GM21528 (cell line): ENCODE data around the gene RIPOR3.
"Not testable (repeated sequence)": the region's sequence is repeated elsewhere in the genome, so short reads cannot be mapped to it uniquely, and the experiment has no call there.

ENCODE experiments used
- ATAC-seq: cut with Tn5 transposase; IDR thresholded peaks from one replicate; pipeline ENCODE4 v1.9.1; 2021; ENCODE audit warnings: mild to moderate bottlenecking, moderate library complexity; ENCODE audit not compliant: unreplicated experiment, low FRiP score

The RIPOR3 gene

DNA sequence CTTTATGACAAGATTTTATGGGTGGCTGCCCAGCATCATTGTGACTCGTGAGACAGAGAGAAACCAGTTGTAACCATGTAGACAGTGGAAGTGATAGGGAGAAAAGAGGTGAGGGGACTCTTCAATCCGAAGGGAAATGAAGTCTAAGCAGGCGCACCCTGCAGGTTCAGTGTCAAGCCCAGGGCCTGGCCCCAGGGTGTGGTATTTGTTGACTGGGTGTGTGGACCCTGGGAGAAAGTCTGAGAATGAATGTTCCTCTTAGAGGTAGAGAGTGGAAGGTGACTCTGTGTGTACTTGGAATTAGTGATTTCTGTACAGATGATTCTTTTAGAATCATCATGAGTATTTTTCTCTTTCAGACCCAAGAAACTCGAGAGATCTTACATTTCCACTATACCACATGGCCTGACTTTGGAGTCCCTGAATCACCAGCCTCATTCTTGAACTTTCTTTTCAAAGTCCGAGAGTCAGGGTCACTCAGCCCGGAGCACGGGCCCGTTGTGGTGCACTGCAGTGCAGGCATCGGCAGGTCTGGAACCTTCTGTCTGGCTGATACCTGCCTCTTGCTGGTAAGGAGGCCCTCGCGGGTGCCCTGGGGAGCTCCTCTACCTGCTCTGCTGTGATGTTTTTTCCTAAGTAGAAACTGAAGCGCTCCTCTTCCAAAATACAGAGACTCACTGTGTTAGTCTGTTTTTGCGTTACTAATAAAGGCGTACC lies 113.1 kb downstream of the RIPOR3 start:
- ATAC-seq, result no peak

DNA sequence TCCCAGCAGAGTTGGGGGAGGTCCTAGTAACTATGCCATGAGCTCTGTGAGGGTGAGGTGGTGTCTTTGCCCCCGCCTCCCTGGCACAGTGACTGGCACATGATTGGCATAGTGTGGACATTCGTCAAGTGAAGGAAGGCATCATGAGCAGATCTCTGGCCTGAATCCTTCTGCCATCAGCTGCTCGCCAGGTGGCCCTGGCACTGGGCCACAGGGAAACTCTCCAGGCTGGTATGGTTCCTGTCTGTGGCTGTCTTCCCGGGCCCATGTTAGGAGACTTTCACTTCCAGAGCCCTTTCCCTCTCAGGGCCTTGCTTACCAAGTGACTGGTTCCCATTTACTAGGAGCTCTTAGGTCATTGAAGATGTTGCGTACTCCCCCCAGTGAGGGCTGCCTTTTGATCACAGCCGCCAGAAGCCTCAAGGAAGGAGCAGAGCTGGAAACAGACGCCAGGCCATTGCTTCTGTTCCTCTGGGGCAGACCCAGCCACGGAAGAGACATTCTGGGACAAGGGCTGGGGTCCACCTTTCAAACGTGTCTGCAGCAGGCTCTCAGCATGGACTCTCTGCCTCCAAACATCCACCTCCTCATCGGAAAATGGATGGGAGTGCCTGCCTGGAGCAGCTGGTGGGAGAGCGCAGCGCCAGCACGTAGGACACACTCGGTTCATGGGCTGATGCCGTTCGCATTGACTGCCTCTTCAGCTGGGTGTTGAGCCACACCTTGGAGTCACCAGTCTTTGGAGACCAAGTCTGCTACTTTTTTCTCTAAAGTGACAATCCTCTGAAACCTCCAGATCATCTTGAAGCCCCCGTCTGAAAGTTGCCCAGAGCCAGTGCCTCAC lies 113.9 kb downstream of the RIPOR3 start:
- no peak for ATAC-seq

DNA sequence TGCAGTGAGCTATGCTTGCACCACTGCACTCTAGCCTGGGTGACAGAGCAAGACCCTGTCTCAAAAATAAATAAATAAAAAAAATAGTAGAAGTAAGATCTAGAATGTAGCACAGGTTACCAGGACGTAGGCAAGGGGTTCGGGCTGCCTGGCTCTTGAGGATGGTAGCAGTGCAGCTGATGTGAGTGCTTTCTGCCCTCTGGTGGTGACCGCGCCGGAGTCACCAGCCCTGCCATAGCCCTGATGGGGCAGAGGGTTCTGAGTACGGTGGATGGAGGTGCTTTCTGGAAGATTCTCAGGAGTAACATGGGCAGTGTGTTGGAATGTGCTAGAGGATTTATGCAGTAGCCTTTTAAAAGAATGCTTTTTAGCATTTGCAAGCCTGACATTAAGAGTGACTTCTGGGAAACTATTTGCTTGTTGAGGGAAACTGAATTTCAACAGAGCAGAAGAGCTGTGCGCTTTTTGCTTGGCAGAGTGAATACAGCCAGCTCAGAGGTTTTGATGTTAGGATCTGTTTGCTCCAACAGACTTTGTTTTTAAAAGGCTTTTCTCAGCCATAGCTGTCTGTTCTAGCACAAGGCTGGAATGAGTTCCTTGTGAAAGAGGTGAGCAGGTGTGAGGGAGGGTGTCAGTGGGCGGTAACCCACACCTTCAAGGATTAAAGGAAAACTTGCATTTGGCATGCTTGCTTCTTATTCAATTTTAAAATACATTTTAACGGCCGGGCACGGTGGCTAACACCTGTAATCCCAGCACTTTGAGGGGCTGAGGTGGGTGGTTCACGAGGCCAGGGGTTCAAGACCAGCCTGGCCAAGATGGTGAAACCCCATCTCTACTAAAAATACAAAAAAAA lies 115.2 kb downstream of the RIPOR3 start:
- ATAC-seq, result no peak

DNA sequence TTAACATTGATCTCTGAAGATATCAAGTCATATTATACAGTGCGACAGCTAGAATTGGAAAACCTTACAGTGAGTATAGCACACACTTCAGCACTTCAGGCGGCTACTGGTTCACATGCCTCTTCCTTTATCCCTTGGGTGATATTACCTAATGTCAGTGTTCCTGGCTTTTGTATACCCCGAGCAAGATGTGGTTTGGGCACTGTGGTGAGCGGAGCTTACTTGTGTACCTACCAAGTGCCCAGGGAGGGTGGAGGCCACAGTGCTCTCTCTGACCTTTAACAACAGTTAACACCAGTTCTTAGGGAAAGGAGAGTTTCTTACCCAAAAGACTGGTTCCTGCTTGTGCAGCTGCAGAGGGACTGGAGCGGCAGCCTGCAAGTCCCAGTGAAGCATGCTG lies 116.8 kb downstream of the RIPOR3 start:
- ATAC-seq, result no peak

DNA sequence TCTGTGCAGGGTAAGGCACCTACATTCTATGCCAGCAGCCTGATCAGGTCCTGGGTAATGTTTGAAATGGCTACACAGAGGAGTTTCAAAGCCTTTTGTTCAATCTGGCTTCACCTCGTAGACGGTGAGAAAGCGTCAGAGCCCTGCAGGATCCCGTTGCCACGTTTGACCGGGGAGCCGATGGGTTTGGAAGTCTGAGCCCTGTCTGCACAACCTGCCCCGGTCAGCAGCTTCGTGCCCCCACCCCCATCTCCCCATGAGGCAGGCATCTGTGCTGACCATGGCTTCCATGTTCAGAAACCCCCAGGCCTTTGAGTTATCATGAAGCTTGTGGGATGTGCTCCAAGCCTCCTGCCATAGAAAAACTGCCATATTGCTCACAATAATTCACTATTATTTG lies 117.2 kb downstream of the RIPOR3 start:
- no peak for ATAC-seq

DNA sequence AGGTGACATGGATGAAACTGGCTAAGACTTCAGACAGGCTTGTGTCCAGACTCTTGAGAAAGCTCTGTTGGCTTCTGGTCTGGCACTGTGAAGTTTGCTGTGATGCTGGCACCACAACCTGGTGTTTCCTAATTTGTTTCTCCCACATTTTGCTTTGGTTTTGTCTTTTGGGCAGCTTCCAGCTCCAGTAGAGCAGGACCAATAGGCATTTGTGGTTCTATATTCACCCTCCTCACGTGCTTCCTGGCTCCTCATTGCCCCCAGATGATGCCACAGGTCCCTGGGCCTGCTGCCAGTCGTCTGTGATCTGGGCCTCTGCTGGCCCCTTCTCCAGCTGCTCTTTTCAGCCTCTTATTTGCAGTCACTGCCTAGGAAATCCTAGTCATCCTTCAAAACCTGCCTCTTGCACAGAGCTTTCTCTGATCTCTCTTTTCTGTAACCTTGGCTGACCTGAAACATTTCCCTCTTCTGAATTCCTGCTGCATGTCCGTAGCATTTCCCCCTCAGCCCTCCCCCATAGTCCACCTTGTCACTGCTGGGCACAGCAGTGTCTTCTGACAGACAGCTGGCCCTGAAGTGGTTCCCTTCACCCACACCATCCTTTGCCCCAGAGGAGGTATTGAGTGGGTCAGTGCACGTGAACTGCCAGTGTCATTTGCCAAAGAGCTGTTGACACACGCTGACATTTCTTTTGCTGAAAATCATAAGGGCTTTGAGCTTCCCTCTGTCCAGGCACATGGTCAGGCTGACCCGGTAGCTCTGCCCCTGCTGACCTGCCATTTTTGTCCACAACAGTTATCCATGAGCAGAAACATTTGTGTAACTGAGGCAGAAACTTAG lies 118.2 kb downstream of the RIPOR3 start:
- ATAC-seq, result no peak

DNA sequence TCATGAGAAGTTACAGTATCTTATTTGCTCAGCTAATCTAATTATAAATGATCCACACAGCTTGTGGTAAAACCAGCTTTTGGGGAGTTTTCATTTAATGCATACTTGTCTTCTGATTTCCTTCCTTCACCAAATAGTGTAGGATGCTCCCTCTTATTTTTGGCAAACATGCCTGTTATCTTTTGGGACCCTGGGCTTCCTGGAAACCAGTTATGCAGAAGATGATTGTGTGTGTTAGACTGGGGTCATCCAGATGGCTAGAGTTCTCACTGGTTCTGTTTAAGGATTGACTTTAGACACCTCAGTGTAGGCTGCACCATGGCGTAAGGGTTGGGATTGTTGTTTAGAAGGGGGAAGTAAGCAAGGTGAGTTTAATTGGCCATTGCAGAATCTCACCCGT lies 119.9 kb downstream of the RIPOR3 start:
- ATAC-seq, result no peak

DNA sequence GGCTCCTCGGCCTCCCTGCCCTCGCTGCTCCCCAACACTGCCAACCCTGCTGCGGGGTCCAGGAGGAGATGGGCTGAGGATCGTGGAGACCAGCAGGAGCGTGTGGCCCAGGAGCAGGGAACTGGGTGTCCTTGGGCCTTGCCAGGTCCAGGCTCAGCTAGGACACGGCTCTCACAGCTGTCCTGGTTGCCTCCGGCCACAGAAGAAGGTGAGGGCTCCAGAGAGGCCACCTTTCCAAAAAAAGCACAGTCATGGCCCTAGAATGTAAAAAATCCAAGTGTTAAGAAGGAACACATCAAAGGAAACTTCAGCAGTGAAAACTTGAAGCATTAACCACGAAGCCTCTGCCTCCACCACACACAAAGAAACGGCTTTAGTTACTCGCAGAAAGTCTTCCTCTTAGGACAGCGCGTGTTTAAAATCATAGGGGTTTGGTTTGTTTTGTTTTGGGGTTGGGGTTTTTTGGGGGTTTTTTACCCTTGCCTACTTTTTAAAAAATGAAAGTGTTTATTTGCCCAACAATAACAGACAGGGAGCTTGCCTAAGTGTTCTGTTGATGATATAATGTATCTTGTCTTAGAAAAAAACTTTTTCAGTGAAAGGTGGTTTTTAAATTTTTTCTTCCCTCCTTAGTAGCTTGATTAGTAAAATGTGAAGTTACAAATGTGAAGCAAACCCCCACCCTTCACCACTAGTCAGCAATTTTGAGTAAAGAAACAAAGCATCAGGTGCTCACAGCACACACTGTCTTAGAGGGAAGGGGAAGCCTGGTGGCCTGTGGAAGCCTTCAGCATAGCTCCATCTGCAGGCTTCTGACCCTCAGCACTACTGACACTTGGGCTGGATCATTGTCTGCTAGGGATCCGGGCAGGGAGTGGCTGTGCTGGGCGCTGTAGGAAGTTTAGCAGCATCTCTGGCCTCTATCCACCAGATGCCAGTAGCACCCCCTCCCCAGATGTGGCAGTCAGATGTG lies 121.2 kb downstream of the RIPOR3 start:
- ATAC-seq, result no peak

DNA sequence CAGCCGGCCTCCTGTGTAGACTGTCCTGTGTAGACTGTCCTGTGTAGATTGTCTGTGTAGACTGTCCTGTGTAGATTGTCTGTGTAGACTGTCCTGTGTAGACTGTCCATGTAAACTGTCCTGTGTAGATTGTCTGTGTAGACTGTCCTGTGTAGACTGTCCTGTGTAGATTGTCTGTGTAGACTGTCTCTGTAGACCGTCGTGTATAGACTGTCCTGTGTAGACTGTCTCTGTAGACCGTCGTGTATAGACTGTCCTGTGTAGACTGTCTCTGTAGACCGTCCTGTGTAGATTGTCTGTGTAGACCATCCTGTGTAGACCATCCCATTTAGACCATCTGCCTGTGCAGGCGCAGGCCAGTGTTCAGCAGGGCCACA lies 121.9 kb downstream of the RIPOR3 start:
- not testable (repeated sequence) for ATAC-seq

DNA sequence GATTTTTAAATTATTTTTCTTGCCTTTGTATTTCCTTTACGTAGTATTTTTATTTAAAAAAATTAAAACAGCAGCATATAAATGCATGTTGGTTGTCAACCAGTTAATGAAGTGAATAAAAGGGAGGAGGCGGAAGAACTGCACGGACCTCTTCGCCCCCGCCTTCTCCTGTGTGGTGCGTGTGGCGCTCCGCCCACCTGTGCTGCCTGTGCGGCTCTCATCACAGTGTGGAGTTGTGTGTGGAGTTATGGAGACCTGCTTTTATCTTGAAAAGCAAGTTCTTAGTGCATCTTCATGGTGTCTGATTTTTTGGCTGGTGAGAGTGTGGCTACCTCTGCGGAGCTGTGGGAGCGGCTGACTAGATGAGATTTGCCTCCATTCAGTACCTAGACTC lies 122.8 kb downstream of the RIPOR3 start:
- ATAC-seq, result no peak

DNA sequence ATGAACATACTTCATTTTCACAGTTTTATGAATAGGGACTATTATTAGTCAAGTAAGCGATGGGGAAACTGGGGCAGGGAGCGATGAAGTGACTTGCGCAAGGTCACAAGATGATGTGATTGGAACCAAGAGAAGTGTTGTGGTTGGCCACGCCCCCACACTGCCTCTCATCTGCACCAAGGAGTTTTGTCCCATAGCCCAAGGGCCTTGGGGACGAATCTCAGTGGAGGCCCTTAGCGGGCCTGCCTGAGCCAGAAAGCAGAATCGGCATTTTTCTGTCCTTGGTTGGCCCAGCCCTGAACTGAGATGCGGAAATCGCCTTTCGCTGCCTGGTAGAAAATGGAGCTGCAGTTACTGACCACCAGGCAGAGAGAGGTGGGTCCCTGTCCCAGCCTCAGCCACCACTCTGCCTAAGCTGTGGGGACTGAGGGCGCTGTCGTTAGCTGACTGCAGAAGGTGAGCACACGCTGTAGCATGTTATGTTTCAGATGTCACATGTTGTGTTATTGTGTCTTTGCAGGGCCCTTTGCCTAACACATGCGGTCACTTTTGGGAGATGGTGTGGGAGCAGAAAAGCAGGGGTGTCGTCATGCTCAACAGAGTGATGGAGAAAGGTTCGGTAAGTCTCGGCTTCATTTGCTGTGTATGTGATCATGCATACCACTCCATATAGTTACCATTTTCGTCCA lies 123.3 kb downstream of the RIPOR3 start:
- no peak for ATAC-seq

DNA sequence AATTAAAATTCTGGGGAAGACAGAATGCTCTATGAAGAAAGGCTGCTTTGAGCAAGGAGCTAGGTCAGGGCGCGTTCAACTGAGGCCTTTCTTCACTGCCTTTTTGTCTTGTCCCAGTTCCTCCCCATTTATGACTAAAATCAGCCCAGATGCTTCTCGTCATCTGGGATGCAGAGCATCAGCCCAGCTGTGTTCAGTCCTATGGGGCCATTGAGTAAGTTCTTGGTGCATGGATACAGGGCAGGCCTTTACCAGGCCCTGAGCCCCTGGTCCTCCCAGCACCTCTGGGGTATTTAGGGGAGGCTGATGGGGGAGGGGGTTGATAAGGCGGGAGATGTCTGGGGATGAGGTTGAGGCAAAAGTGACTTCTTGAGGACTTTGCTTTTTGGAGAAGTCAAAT lies 125.5 kb downstream of the RIPOR3 start:
- ATAC-seq, result no peak

DNA sequence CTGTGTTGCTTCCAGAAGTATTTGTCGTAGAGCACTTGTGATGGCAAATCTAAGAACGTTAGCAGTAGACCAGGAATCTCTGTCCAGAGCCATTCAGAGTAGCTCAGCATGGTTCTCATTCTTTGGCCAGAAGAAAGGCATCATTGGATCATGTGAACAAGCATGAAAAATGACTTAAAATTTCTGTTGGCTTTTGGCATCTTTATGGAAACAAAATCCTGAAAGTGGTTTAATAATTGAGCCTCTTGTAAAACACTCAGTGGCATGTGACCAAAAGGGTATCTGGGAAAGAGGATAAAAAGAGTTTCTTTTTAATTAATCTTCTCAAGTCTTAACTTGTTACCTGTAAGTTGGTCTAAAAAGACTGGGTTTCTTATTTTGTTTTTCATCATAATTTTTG lies 126.0 kb downstream of the RIPOR3 start:
- ATAC-seq, result no peak

DNA sequence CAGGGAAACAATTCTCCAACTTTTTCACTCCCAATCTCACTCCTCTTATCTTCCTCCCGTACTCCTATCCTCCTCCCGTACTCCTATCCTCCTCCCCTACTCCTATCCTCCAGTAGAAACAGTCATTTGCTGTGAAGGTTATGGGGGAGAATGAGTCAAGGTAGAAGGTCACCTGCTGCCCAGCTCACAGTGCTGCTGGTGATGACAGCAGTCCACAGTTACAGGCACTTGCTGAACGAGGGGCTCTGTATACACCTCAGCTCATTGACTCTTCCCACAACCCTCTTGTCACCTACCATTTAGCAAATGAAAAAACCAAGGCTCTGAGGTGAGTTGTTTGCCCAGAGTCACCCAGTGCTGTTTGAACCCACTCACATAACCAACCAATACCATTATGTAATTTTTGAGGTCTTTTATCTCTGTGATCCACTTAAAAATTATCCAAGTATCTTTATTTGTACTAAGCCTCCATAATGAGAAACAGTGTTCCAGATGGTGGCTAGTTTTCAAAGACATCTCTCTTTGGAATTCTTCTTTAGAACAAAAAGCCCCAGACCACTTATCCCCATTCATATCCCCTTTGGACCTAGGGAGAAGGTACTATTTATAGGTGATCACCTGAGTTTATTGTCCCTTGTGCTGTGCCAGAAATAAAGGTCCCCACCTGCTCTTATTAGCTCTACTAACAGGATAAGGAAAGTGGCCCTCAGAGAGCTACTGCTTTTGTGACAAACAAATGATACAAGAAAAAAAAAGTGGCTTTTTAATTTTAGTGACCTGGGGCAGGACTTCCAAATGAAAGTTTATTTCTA lies 128.0 kb downstream of the RIPOR3 start:
- no peak for ATAC-seq

DNA sequence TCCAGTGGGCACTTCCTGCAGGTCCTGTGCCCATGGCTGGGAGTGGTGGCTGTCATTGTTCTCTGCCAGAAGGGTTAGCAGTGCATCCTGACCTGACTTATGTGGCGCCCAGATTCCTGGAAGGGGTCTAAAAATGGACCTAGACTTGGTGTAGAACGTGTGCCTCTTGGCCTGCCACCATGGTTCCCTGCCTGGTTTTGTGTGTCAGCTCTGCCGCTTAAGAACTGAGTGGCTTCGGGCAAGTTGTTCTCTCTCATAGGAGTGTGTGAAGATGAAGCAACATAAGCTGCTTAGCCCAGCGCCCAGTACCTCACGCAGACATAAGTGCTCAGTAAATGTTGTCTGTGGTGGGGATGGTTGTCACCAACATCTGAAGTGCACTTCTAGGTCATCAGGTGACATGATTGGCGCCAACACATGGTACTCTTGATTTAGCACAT lies 129.1 kb downstream of the RIPOR3 start:
- ATAC-seq, result no peak

DNA sequence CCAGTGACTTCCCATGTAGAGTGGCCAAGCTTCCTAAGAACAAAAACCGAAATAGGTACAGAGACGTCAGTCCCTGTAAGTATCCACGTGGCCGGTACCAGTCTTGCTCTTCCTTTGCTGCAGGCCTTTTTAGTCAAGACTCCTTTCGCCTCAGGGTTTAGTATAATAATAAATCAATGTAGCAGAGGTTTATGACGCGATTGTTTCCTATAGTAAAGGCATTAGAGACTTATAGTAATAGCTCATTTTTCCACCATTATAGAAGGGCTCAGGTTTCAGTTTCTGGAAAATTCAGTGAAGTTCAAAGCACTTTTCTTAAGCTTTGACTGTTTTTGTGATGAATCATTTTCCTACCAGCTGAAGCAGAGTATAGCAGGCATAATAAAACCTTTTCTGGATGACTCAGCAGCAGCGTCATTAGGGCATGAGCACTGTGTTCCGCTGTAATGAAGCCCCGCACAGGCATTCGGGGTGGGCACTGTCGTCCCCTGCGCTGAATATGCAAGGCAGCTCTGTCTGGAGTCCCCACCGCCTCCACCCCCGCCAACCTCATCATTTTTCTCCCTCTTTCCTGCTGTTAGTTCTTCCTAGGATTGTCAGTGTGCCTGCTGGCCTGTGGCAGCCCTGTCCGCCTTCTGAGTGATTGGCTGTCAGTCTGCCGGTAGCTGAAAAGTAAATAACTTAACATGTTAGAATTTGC lies 129.8 kb downstream of the RIPOR3 start:
- no peak for ATAC-seq

DNA sequence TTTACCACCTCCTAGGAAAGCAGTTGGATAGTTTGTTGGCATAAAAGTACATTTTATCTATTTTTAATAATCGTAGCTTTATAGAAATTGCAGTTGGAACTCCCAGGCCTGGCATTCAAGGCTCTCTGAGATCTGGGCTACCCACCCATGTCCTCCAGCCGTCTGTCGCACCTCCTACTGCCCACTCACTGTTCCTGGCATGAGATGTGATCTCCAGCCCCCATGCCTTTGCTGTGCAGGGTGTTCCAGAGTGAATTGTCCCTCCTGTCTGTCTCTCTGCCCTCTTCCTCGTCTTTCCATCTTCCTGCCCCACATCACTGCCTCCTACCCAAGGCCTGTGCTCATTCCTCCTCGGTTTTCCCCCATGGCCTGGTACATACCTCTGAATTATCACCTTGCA lies 130.5 kb downstream of the RIPOR3 start:
- no peak for ATAC-seq
